Measurements from ENCODE around the gene SUPT16H.
"Not testable (repeated sequence)": the region's sequence is repeated elsewhere in the genome, so short reads cannot be mapped to it uniquely, and the experiment has no call there.

SUPT16H gene

GRCh38 chr14:21383848-21384493, at the start of gene SUPT16H:
Gene SUPT16H, minus strand, starts transcription at chr14:21384019. Its CDS starts 92 bp downstream, at chr14:21383927.
- peak; percentile 91 to 93 for DNase-seq (ENCODE audit: low read depth in 2 of 2)

DNA sequence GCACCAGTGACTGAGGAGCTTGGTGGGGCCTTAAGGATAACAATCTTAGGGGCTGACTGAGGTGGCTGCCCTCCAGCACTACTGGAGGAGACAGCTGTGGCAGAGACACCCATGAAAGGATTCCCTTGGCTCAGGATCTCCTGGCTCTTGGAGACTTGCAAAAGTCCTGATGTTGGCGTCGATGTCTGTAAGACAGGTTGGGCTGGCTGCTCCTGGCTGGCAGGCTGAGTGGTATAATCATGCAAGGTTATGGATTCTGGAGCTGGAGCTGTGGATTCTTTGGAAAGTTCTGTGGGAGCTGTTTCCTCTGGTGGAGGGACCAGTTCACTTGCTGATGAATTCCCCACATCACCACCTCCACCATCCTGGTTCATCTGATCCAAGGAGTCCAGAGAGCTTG, 47.3 kb upstream of the SUPT16H start:
- no peak for DNase-seq (ENCODE audit: low read depth in 2 of 2)

DNA sequence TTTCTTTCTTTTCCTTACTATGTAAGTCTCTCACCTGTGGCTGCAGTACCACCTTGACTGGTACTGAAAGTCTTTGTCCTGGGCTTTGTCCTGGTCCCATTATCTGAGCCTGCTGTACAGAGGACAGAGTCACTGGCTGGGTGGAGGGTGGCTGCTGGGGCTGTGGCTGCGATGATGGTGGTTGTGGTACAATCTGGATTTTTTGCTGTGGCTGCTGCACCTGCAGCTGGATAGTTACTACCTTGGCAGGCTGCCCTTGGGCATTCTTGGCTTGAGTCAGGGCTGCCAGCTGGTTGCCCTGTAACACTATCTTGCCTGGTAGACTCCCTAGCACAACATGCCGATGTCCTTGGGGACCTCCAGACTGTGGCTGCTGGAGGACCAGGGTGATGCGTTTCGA, 45.1 kb upstream of the SUPT16H start:
- DNase-seq (ENCODE audit: low read depth in 2 of 2): no peak

GRCh38 chr14:21426692-21427091, 42.9 kb upstream of the SUPT16H start:
- no peak for DNase-seq (ENCODE audit: low read depth in 2 of 2)

DNA sequence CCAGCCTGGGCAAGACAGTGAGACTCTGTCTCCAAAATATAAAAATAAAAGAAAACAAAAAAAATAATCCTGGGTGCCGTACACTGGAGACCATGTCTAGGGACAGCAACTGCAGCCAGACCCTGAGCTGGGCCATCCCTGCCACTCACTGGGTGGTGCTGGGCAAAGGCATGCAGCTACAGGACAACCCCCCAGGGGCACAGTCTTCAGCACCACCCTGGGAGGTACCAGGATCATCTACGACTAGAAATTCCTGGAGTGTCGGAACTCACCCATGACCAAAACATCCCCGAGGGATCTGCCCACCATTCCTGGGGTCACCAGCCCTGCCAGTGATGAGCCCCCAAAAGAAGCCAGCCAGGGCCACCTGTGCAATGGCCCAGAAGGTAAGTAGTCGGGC, 35.7 kb upstream of the SUPT16H start:
- no peak for DNase-seq (ENCODE audit: low read depth in 2 of 2)

DNA sequence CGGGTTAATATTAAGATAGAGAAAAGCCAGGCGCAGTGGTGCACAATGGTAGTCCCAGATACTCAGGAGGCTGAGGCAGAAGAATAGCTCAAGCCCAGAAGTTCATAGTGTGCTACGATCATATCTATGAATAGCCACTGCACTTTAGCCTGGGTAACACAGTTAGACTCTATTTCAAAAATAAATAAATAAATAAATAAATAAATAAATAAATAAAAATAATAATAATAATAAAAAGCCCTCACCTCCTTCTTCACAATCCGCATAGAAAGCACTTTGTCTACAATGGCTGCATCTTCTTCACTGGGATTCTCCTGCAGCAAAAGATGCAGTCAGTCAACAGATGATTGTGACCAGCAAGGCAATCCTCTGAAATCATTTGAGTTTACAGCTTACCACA, 31.5 kb upstream of the SUPT16H start:
- no peak for DNase-seq (ENCODE audit: low read depth in 2 of 2)

- no peak for DNase-seq (ENCODE audit: low read depth in 2 of 2)
These were observed 30.4 kb upstream of the SUPT16H start for GRCh38 chr14:21414137-21414631.

DNA sequence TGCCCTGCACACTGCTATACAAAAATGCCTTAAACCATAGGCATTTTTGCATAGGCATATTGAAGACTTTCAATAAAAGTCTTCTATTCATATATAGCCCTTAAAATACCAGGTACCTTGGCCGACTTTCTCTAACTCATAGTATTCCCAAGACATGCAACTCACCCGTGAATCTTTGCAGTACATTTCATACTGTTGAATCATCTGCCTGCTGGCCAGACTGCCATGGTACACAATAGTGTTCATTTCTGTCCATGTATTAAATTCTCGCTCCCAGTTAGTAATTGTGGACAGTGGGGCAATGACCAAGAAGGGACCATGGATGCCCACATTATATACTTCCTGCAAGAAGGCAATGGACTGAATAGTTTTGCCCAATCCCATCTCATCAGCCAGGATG, 24.3 kb upstream of the SUPT16H start:
- DNase-seq (ENCODE audit: low read depth in 2 of 2): no peak

- no peak for DNase-seq (ENCODE audit: low read depth in 2 of 2)
These were observed 22.4 kb upstream of the SUPT16H start for GRCh38 chr14:21406213-21406612.

GRCh38 chr14:21405097-21405496, 21.3 kb upstream of the SUPT16H start:
- DNase-seq (ENCODE audit: low read depth in 2 of 2): no peak

DNA sequence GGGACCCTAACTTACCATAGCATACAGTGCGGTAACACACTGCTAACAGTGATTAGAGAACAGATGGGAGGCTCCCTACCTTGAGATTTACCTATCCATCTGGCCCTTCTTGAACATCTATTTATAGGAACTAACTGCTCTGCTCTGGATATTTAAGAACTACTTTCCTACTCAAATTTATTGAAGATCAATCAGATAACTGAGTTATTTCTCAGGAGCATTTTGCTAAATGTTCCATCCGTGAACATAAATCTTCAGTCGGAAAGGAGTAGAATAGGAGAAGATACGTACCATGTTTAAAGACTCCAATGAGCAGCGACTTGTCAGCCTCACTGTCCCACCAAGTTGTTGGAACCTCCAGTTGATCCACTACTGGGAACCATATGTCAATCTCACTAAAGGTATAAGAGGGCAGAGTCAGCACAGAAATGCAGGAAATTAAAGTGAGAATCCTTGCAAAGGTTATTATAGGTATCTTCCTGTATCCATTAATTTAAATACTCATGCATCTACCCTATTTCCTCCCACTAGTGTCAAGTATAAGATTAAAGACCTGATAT, 15.6 kb upstream of the SUPT16H start:
- DNase-seq (ENCODE audit: low read depth in 2 of 2): no peak

DNA sequence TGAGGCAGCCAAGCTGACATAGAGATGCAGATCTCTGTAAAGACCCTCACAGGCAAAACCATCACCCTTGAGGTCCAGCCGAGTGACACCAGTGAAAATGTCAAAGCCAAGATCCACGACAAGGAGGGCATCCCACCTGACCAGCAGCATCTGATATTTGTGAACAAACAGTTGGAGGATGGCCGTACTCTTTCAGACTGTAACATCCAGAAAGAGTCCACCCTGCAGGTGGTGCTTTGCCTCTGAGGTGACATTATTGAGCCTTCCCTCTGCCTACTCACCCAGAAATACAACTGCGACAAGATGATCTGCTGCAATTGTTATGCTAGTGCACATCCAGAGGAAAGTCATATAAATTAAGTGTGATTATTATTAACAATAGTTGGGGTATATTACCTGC, 15.1 kb upstream of the SUPT16H start:
- DNase-seq (ENCODE audit: low read depth in 2 of 2): no peak

- no peak for DNase-seq (ENCODE audit: low read depth in 2 of 2)
These were observed 11.6 kb upstream of the SUPT16H start for GRCh38 chr14:21395450-21395849.

GRCh38 chr14:21385188-21385904, 1.5 kb upstream of the SUPT16H start:
- DNase-seq (ENCODE audit: low read depth in 2 of 2): no peak

DNA sequence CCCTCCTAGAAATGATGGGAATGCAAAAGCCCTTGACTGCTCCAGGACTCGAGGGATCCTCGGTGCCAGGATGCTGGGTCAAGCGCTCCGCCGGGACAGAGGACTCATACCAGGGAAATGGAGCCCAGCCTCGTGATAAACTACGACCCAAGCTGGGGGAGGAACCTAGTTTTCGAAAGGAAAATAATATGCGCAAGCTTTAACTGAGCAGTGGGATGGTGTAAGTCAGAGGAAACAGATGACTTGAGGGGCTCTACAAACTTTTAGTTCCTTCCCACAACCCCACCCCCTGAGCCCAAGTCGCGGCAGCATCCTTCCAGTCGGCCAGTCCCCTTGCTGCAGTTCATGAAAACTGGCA, 654 bp upstream of the SUPT16H start:
- peak; percentile 27 to 31 for DNase-seq (ENCODE audit: low read depth in 2 of 2)

DNA sequence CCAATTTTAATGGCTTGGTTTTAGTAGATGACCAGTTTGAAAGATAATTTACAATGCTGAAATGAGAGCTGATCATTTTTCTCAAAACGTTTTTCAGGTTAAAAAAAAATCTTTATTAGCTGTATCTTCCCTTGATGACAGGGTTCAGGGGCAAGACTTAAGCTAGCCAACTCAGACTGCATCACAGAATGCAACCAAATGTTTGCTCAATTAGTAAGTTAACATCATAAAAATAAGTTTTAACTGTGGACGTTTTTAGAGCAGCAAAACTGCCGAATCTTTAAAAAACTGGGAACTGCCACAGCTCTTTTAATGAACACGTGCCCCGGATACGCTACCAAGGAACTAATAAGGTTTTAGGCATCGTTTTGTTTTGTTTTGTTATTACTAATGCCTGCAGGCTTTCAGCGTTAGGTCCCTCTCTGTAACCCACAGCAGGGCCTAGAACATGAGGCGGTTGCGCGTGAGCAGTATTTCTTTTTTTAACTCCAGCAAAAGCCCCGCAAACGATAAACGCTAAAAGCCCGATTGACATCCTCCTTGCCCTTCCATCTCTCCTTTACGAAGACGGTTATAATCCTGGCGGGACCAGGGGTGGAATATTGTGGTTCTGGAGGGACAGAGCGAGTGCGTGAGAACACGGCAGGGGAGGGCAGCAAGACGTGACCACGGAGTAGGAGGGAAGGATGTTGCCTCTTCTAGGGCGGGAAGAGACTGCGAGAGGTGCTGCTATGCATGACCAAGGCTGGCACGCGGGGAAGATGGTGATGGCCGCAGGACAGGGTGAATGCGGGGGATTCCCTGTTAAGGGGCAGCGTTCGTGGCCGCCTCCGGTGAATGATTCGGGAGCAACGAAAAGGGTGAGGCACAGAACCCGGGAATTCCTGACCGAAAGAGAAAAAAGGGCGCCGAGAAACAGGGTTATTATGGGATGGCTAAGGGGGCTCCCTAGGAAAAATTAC, 652 bp downstream of the SUPT16H start:
- DNase-seq (ENCODE audit: low read depth in 2 of 2): peak; percentile 32 to 34

DNA sequence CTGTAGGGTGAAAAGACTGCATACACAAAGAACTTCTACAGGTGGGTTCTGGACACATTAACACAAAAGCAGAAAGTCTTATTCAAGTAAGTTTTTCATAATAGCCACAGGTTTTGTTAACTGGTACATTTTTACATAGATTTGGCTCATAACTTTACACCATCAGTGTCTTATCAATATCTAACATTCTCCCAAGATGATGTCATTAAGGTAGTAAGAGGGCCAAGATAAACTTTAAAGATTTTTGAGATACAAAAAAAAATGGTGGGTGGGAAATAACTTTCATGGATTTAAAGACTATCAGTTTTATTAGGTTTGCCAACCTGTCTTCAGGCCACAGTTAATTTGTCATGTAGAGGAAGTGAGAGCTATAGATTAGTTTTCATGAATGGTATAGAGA, 1.7 kb downstream of the SUPT16H start:
- no peak for DNase-seq (ENCODE audit: low read depth in 2 of 2)

GRCh38 chr14:21379338-21379737, 4.5 kb downstream of the SUPT16H start:
- no peak for DNase-seq (ENCODE audit: low read depth in 2 of 2)

GRCh38 chr14:21373980-21374379, 9.8 kb downstream of the SUPT16H start:
- no peak for DNase-seq (ENCODE audit: low read depth in 2 of 2)

DNA sequence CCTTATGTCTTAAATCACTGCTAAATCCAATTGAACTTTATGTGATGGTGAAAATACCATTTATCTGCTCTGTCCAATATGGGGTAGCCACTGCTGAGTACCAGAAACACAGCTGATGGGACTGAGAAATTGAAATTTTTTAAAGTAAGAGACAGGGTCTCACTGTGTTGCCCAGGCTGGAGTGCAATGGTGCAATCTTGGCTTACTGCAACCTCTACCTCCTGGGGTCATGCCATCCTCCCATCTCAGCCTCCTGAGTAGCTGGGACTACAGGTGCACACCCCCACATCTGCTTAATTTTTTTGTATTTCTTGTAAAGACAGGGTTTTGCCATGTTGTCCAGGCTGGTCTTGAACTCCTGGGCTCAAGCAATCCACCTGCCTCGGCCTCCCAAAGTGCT, 11.0 kb downstream of the SUPT16H start:
- DNase-seq (ENCODE audit: low read depth in 2 of 2): not testable (repeated sequence)

- no peak for DNase-seq (ENCODE audit: low read depth in 2 of 2)
These were observed 13.7 kb downstream of the SUPT16H start for GRCh38 chr14:21369949-21370679.
